Measurements from ENCODE around the gene CPSF2. TPM values are rescaled to one million over a fixed set of nuclear protein-coding genes. Genes with fewer than 3 reads are reported as not detected.
"Not testable (repeated sequence)": the region's sequence is repeated elsewhere in the genome, so short reads cannot be mapped to it uniquely, and the experiment has no call there.

CPSF2 gene
- total RNA-seq, 4 donors from 2014 or later: 32.8 to 62.4 (median 39.3) TPM

DNA sequence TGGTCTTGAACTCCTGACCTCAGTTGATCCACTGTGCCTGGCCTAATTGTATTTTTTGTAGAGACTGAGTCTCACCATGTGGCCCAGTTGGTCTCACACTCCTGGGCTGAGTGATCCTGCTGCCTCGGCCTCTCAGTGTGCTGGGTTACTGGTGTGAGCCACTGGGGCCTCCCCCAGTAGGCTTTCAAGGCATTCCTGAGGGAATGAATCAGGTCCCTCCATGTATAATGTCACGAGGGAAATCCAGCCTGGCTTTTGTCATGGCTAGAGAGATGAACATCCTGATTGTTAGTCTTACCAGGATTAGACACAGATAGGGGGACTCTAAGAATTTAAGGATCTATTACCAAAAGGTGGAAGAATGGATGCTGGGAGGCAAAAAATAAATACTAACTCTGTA is 51.9 kb downstream of the CPSF2 start:
- 94% methylated on average over 2 of the region's 2 CpGs; no CpG with 5 or more reads in 1 of the 2 donors for WGBS, 2 donors (ENCODE audit: low coverage in 1 of 2)
- TF ChIP-seq, protein P1, sequence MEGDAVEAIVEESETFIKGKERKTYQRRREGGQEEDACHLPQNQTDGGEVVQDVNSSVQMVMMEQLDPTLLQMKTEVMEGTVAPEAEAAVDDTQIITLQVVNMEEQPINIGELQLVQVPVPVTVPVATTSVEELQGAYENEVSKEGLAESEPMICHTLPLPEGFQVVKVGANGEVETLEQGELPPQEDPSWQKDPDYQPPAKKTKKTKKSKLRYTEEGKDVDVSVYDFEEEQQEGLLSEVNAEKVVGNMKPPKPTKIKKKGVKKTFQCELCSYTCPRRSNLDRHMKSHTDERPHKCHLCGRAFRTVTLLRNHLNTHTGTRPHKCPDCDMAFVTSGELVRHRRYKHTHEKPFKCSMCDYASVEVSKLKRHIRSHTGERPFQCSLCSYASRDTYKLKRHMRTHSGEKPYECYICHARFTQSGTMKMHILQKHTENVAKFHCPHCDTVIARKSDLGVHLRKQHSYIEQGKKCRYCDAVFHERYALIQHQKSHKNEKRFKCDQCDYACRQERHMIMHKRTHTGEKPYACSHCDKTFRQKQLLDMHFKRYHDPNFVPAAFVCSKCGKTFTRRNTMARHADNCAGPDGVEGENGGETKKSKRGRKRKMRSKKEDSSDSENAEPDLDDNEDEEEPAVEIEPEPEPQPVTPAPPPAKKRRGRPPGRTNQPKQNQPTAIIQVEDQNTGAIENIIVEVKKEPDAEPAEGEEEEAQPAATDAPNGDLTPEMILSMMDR (IDR thresholded peaks at IDR 0.05): no peak
- TF ChIP-seq EP300 (IDR thresholded peaks at IDR 0.05) (no peak), POLR2A (IDR thresholded peaks at IDR 0.05) (no peak), POLR2AphosphoS5 (IDR thresholded peaks at IDR 0.05) (no peak)
- Histone ChIP-seq H3K27me3 (no peaks in the 10 kb centered on the region), H3K27ac (no peak overlapping the region), H3K4me3 (no peak overlapping the region), H3K4me1 (no peaks in the 10 kb centered on the region), H3K9me3 (no peaks in the 10 kb centered on the region), H3K36me3 (peaks cover 0 to 11% of the 10 kb centered on the region in 2 donors)
- no peak for ATAC-seq

DNA sequence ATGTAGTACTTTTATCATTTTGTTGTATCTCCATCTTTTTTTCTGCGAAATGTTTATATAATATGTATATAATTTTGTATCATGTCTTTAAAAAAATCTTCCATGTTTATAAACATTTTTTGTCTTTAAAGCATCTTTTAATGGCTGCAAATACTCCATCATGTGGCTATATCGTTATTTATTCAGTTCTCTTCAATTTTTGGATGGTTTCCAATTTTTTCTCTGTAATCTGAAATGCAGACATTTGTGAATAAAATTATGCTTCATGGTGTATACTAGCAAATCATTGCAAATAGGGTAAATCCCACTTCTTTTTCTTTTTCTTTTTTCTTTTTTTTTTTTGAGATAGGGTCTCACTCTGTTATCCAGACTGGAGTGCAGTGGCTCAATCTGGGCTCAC is 54.0 kb downstream of the CPSF2 start:
- Histone ChIP-seq H3K27ac (no peak overlapping the region), H3K27me3 (no peaks in the 10 kb centered on the region), H3K4me3 (no peak overlapping the region), H3K9me3 (no peaks in the 10 kb centered on the region), H3K4me1 (no peaks in the 10 kb centered on the region), H3K36me3 (no peaks in the 10 kb centered on the region)
- no peak for ATAC-seq
- no peak for TF ChIP-seq POLR2A (IDR thresholded peaks at IDR 0.05)
- no peak for TF ChIP-seq POLR2AphosphoS5 (IDR thresholded peaks at IDR 0.05)
- no peak for TF ChIP-seq EP300 (IDR thresholded peaks at IDR 0.05)
- TF ChIP-seq, protein P1 (IDR thresholded peaks at IDR 0.05): no peak
- 48 to 51% methylated on average over 2 of the region's 2 CpGs for WGBS, 2 donors (ENCODE audit: low coverage in 1 of 2)

- no peak for ATAC-seq
- Histone ChIP-seq H3K4me3 (no peak overlapping the region), H3K9me3 (no peaks in the 10 kb centered on the region), H3K27me3 (no peaks in the 10 kb centered on the region), H3K27ac (no peak overlapping the region), H3K36me3 (no peaks in the 10 kb centered on the region), H3K4me1 (no peaks in the 10 kb centered on the region)
- TF ChIP-seq POLR2AphosphoS5 (IDR thresholded peaks at IDR 0.05): no peak
- TF ChIP-seq POLR2A (IDR thresholded peaks at IDR 0.05): no peak
- 67 to 89% methylated on average over 2 of the region's 2 CpGs for WGBS, 2 donors (ENCODE audit: low coverage in 1 of 2)
Measured at GRCh38 chr14:92176476-92176875, 54.7 kb downstream of the CPSF2 start.

GRCh38 chr14:92179178-92179577 is 57.4 kb downstream of the CPSF2 start:
- not testable (repeated sequence) for H3K27ac ChIP-seq, ATAC-seq, H3K9me3 ChIP-seq, H3K4me1 ChIP-seq, H3K36me3 ChIP-seq, H3K27me3 ChIP-seq, H3K4me3 ChIP-seq

GRCh38 chr14:92185559-92185958 is 63.8 kb downstream of the CPSF2 start:
- TF ChIP-seq POLR2A (IDR thresholded peaks at IDR 0.05) (no peak), EP300 (IDR thresholded peaks at IDR 0.05) (no peak), POLR2AphosphoS5 (IDR thresholded peaks at IDR 0.05) (no peak)
- TF ChIP-seq, protein P1 (IDR thresholded peaks at IDR 0.05): no peak
- WGBS, 2 donors (ENCODE audit: low coverage in 1 of 2): 74 to 80% methylated on average over 5 of the region's 6 CpGs
- peak; percentile 43 for ATAC-seq

GRCh38 chr14:92187616-92188015 is 65.8 kb downstream of the CPSF2 start:
- H3K4me1 ChIP-seq, H3K36me3 ChIP-seq, H3K4me3 ChIP-seq, H3K27ac ChIP-seq, ATAC-seq, H3K27me3 ChIP-seq, H3K9me3 ChIP-seq: not testable (repeated sequence)
- WGBS, 2 donors (ENCODE audit: low coverage in 1 of 2): no CpG with 5 or more reads among the region's 23 CpGs

More at GRCh38 chr14:92185559-92185958, 63.8 kb downstream of the CPSF2 start:
- no peaks in the 10 kb centered on the region for H3K4me1 ChIP-seq
- no peaks in the 10 kb centered on the region for H3K36me3 ChIP-seq
- H3K27me3 ChIP-seq: no peaks in the 10 kb centered on the region
- H3K9me3 ChIP-seq: no peaks in the 10 kb centered on the region
- no peak overlapping the region for H3K27ac ChIP-seq
- no peak overlapping the region for H3K4me3 ChIP-seq

- no peaks in the 10 kb centered on the region for H3K27me3 ChIP-seq
- H3K36me3 ChIP-seq: no peaks in the 10 kb centered on the region
- H3K4me3 ChIP-seq: no peak overlapping the region
- H3K4me1 ChIP-seq: no peaks in the 10 kb centered on the region
- no peak for TF ChIP-seq EP300 (IDR thresholded peaks at IDR 0.05)
- TF ChIP-seq, protein P1 (IDR thresholded peaks at IDR 0.05): no peak
- no peak for TF ChIP-seq POLR2AphosphoS5 (IDR thresholded peaks at IDR 0.05)
- TF ChIP-seq POLR2A (IDR thresholded peaks at IDR 0.05): no peak
- 100% methylated on average over 3 of the region's 6 CpGs; no CpG with 5 or more reads in 1 of the 2 donors for WGBS, 2 donors (ENCODE audit: low coverage in 1 of 2)
- no peak overlapping the region for H3K27ac ChIP-seq
- no peaks in the 10 kb centered on the region for H3K9me3 ChIP-seq
- ATAC-seq: no peak
Measured at GRCh38 chr14:92190768-92191167, 69.0 kb downstream of the CPSF2 start.
